ENCODE results near the gene LILRB5. TPM values are rescaled to one million over a fixed set of nuclear protein-coding genes. Genes with fewer than 3 reads are reported as not detected.

The LILRB5 gene
- total RNA-seq, 1 experiment from 2014 or later: not detected

- POLR2A ChIA-PET: interaction anchor here (4.8 kb wide), 1 partner anchor 16 kb away, joined by 36 read pairs; the partner anchor contains the start of genes MBOAT7 and TSEN34
- Histone ChIP-seq H3K4me1 (peaks cover 93% of the 10 kb centered on the region), H3K4me3 (ENCODE audit: low read depth, low read length) (no peak overlapping the region), H3K36me3 (ENCODE audit: control insufficient read depth, insufficient read depth, low read length) (peaks cover 23% of the 10 kb centered on the region), H3K27me3 (replicated peaks; ENCODE audit: control insufficient read depth, insufficient read depth, low read length) (no peaks in the 10 kb centered on the region), H3K9me3 (no peaks in the 10 kb centered on the region)
- Mint-ChIP-seq H3K9me3 (ENCODE audit: unreplicated experiment) (no peaks in the 10 kb centered on the region), H3K27me3 (ENCODE audit: insufficient read depth, unreplicated experiment) (no peaks in the 10 kb centered on the region), H3K27ac (ENCODE audit: unreplicated experiment) (no peak overlapping the region), H3K4me1 (ENCODE audit: low read depth, unreplicated experiment) (peaks cover 59% of the 10 kb centered on the region), H3K36me3 (ENCODE audit: insufficient read depth, unreplicated experiment) (peaks cover 99% of the 10 kb centered on the region), H3K4me3 (ENCODE audit: unreplicated experiment) (no peak overlapping the region)
- no TSS peak for BruUV-seq (replicated peaks)
- no peak for DNase-seq
- intact Hi-C loops (cut with micrococcal nuclease; ENCODE audit: unreplicated experiment): no loop called here
- CTCF ChIA-PET: no interaction called here
- TF ChIP-seq CTCF (IDR thresholded peaks at IDR 0.05; ENCODE audit: insufficient read depth in 1 of 2, low read depth in 1 of 2, low read length in 1 of 2, severe bottlenecking in 1 of 2, unreplicated experiment in 1 of 2): no peak
Measured at GRCh38 chr19:54206831-54207177, 50.3 kb downstream of the LILRB5 start.

GRCh38 chr19:54206030-54206830 is 50.8 kb downstream of the LILRB5 start:
- H3K36me3 Mint-ChIP-seq (ENCODE audit: insufficient read depth, unreplicated experiment): peaks cover 100% of the 10 kb centered on the region
- no TSS peak for BruUV-seq (replicated peaks)

More at GRCh38 chr19:54206030-54206830, 50.8 kb downstream of the LILRB5 start:
- H3K27me3 ChIP-seq (replicated peaks; ENCODE audit: control insufficient read depth, insufficient read depth, low read length): no peaks in the 10 kb centered on the region
- H3K27ac Mint-ChIP-seq (ENCODE audit: unreplicated experiment): no peak overlapping the region
- H3K9me3 ChIP-seq: no peaks in the 10 kb centered on the region
- TF ChIP-seq CTCF (IDR thresholded peaks at IDR 0.05; ENCODE audit: insufficient read depth in 1 of 2, low read depth in 1 of 2, low read length in 1 of 2, severe bottlenecking in 1 of 2, unreplicated experiment in 1 of 2): no peak
- no peaks in the 10 kb centered on the region for H3K9me3 Mint-ChIP-seq (ENCODE audit: unreplicated experiment)
- H3K36me3 ChIP-seq (ENCODE audit: control insufficient read depth, insufficient read depth, low read length): peaks cover 24% of the 10 kb centered on the region
- H3K4me1 ChIP-seq: peaks cover 91% of the 10 kb centered on the region
- ChIA-PET POLR2A (interaction anchor here (4.8 kb wide), 1 partner anchor 16 kb away, joined by 36 read pairs; the partner anchor contains the start of genes MBOAT7 and TSEN34), CTCF (no interaction called here)
- no peak overlapping the region for H3K4me3 Mint-ChIP-seq (ENCODE audit: unreplicated experiment)
- H3K4me3 ChIP-seq (ENCODE audit: low read depth, low read length): no peak overlapping the region
- intact Hi-C loops (cut with micrococcal nuclease; ENCODE audit: unreplicated experiment): no loop called here
- peaks cover 56% of the 10 kb centered on the region for H3K4me1 Mint-ChIP-seq (ENCODE audit: low read depth, unreplicated experiment)
- H3K27me3 Mint-ChIP-seq (ENCODE audit: insufficient read depth, unreplicated experiment): no peaks in the 10 kb centered on the region
- DNase-seq: no peak
